Hepatocyte (in vitro differentiated cells): Measurements from ENCODE around the gene CD44. TPM values are rescaled to one million over a fixed set of nuclear protein-coding genes. Genes with fewer than 3 reads are reported as not detected.

Source experiments
- DNase-seq: peaks from one replicate; pipeline ENCODE4 v3.0.0-alpha.2; 2016; ENCODE audit warnings: low spot score
- H2AFZ ChIP-seq: fragments of 200-600 bp; sonication (generic); 2 replicates; pipeline ENCODE4 v1.6.0; 2016; ENCODE audit warnings: antibody characterized with exemption, mild to moderate bottlenecking
- H3K27ac ChIP-seq: fragments of 200-600 bp; sonication (generic); 2 replicates; pipeline ENCODE4 v1.5.1; 2016; ENCODE audit warnings: mild to moderate bottlenecking
- H3K27me3 ChIP-seq: fragments of 200-600 bp; sonication (generic); 2 replicates; pipeline ENCODE4 v1.6.1; 2016
- H3K36me3 ChIP-seq: fragments of 200-600 bp; sonication (generic); replicated peaks from 2 replicates; pipeline ENCODE4 v1.5.1; 2016; ENCODE audit warnings: low read depth; ENCODE audit not compliant: insufficient read depth
- H3K4me1 ChIP-seq: fragments of 200-600 bp; sonication (generic); 2 replicates; pipeline ENCODE4 v1.5.1; 2016; ENCODE audit warnings: mild to moderate bottlenecking, moderate library complexity; ENCODE audit not compliant: insufficient read depth
- H3K4me2 ChIP-seq: fragments of 200-600 bp; sonication (generic); 2 replicates; pipeline ENCODE4 v1.6.0; 2016
- H3K4me3 ChIP-seq: fragments of 200-600 bp; sonication (generic); 2 replicates; pipeline ENCODE4 v1.5.1; 2016; ENCODE audit warnings: mild to moderate bottlenecking
- H3K79me2 ChIP-seq: fragments of 200-600 bp; sonication (generic); 2 replicates; pipeline ENCODE4 v1.6.0; 2017; ENCODE audit warnings: mild to moderate bottlenecking
- H3K9me2 ChIP-seq: fragments of 200-600 bp; sonication (generic); replicated peaks from 2 replicates; pipeline ENCODE4 v1.6.0; 2017; ENCODE audit warnings: mild to moderate bottlenecking; ENCODE audit not compliant: insufficient read depth
- H3K9me3 ChIP-seq: fragments of 200-600 bp; sonication (generic); 2 replicates; pipeline ENCODE4 v1.5.1; 2016; ENCODE audit warnings: low read depth, mild to moderate bottlenecking
- H4K20me1 ChIP-seq: fragments of 200-600 bp; sonication (generic); 2 replicates; pipeline ENCODE4 v1.6.0; 2016; ENCODE audit warnings: mild to moderate bottlenecking; ENCODE audit not compliant: insufficient read depth, poor library complexity, severe bottlenecking
- CTCF ChIP-seq: fragments of 200-600 bp; sonication (generic); IDR thresholded peaks from 2 replicates; pipeline ENCODE4 v1.5.1; 2016; ENCODE audit warnings: antibody characterized with exemption, mild to moderate bottlenecking; ENCODE audit not compliant: poor library complexity
- EZH2 ChIP-seq: fragments of 200-600 bp; sonication (generic); IDR thresholded peaks from 2 replicates; pipeline ENCODE4 v1.6.1; 2016; ENCODE audit warnings: antibody characterized with exemption, mild to moderate bottlenecking, borderline replicate concordance
- EZH2phosphoT487 ChIP-seq: fragments of 200-600 bp; sonication (generic); IDR thresholded peaks from one replicate; pipeline ENCODE4 v1.6.1; 2018; ENCODE audit warnings: antibody characterized with exemption, mild to moderate bottlenecking, low read depth, moderate library complexity; ENCODE audit not compliant: unreplicated experiment, severe bottlenecking
- WGBS: methylation state at CpG from one replicate; pipeline ENCODE4 v1.1.6; 2016; ENCODE audit warnings: low lambda C conversion rate; ENCODE audit errors: missing lambda C conversion rate; 5-methylcytosine and 5-hydroxymethylcytosine counted together
- polyA plus RNA-seq: library from polyadenylated mRNA; unstranded; fragments of >200 nt; fragmentation: Nextera tagmentation; extraction: Ambion mirVana; gene quantifications from 2 replicates; pipeline ENCODE4 v1.2.1, GENCODE V29; 2016
- total RNA-seq: library from RNA; depleted of rRNA; stranded (reverse); fragments of >200 nt; gene quantifications from 2 replicates; pipeline ENCODE4 v1.2.3, GENCODE V29; 2014

Gene CD44
- total and polyA plus RNA-seq, 2 experiments from 2014 or later = 17.5 to 29.5 TPM

- TF ChIP-seq EZH2 (no peak), EZH2phosphoT487 (no peak), CTCF (no peak)
- Histone ChIP-seq H3K9me3 (no peaks in the 10 kb centered on the region), H4K20me1 (no peaks in the 10 kb centered on the region), H3K27me3 (no peaks in the 10 kb centered on the region), H2AFZ (no peak overlapping the region), H3K27ac (no peak overlapping the region), H3K4me1 (no peaks in the 10 kb centered on the region), H3K36me3 (no peaks in the 10 kb centered on the region), H3K4me2 (no peak overlapping the region), H3K4me3 (no peak overlapping the region), H3K9me2 (no peaks in the 10 kb centered on the region), H3K79me2 (no peaks in the 10 kb centered on the region)
- no peak for DNase-seq
- 85% methylated on average over 2 of the region's 2 CpGs for WGBS
Observed at GRCh38 chr11:35214226-35214770, 75.3 kb downstream of the CD44 start.

DNA sequence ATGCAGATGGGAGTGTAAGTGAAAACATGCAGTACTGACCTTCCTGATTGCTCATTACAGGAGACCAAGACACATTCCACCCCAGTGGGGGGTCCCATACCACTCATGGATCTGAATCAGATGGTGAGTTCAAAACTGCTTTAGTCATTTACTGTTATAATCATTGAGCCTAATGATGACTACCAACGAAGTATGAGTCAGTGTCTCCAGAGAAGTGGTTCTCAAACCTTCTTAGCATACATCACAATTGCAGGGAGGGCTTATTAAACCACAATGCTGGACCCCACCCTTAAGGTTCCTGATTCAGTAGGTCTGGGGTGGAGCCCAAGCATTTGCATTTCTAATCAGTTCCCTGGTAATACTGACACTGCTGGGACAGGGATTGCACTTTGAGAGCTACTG, 75.8 kb downstream of the CD44 start:
- Histone ChIP-seq H3K36me3 (no peaks in the 10 kb centered on the region), H3K27me3 (no peaks in the 10 kb centered on the region), H4K20me1 (no peaks in the 10 kb centered on the region), H3K4me3 (no peak overlapping the region), H3K4me2 (no peak overlapping the region), H3K4me1 (no peaks in the 10 kb centered on the region), H3K9me2 (no peaks in the 10 kb centered on the region), H3K9me3 (no peaks in the 10 kb centered on the region), H2AFZ (no peak overlapping the region), H3K27ac (no peak overlapping the region), H3K79me2 (no peaks in the 10 kb centered on the region)
- WGBS = 68% methylated on average over 1 of the region's 1 CpG
- TF ChIP-seq EZH2 = no peak
- no peak for TF ChIP-seq EZH2phosphoT487
- TF ChIP-seq CTCF = no peak
- no peak for DNase-seq

DNA sequence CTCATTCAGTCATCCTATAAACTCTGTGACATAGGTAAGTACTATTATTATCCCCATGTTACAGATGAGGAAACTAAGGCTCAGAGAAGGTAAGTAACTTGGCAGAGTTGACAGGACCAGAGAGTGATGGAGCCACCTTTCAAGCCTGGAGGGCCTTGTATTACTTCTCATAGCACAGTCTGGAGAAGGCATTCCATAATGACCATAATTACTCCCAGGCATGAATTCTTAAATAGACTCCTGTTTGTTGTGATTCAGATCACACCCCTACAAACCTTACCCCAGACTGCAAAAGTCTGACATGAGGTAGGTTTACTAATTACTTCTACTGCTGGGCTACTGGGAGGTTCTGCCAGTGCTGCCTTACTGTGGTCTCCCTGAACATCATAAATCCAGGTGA, 77.0 kb downstream of the CD44 start:
- Histone ChIP-seq H4K20me1 (no peaks in the 10 kb centered on the region), H3K27ac (no peak overlapping the region), H3K4me1 (no peaks in the 10 kb centered on the region), H2AFZ (no peak overlapping the region), H3K27me3 (no peaks in the 10 kb centered on the region), H3K79me2 (no peaks in the 10 kb centered on the region), H3K9me2 (no peaks in the 10 kb centered on the region), H3K4me3 (no peak overlapping the region), H3K9me3 (no peaks in the 10 kb centered on the region), H3K4me2 (no peak overlapping the region), H3K36me3 (no peaks in the 10 kb centered on the region)
- TF ChIP-seq CTCF (no peak), EZH2phosphoT487 (no peak), EZH2 (no peak)
- DNase-seq = no peak
